ENCODE results near the gene INMT. TPM values are rescaled to one million over a fixed set of nuclear protein-coding genes. Genes with fewer than 3 reads are reported as not detected.
A peak's percentile ranks its signal among the peaks of the same experiment; 100 is the strongest.

The INMT gene
- total RNA-seq, 4 donors from 2014 or later = 113 to 192 (median 174) TPM

GRCh38 chr7:30770845-30771173, 18.9 kb downstream of the INMT start:
- Histone ChIP-seq H3K4me1 (peaks cover 13 to 79% (median 58%) of the 10 kb centered on the region in 4 donors), H3K27me3 (no peaks in the 10 kb centered on the region), H3K36me3 (no peaks in the 10 kb centered on the region), H3K4me3 (peak overlapping the region; percentile 66 to 91 (median 86)), H3K27ac (replicated peaks in 1 of 4) (peak overlapping the region; percentile 82 to 93 (median 86)), H3K9me3 (no peaks in the 10 kb centered on the region)
- intact Hi-C loops (cut with DNase I) = no loop called here
- 45% methylated on average over 8 of the region's 9 CpGs for WGBS
- no peak for DNase-seq (ENCODE audit: extremely low spot score)
- TF ChIP-seq POLR2AphosphoS5 (IDR thresholded peaks at IDR 0.05) = no peak

GRCh38 chr7:30771174-30771879, 19.4 kb downstream of the INMT start, which contains the start of gene MINDY4:
TSS of gene MINDY4 (plus strand) at chr7:30771417. CDS start at chr7:30771494, 77 bp downstream.
- Histone ChIP-seq H3K27me3 (no peaks in the 10 kb centered on the region), H3K4me3 (peak within 1 kb of the TSS; percentile 66 to 91 (median 86)), H3K9me3 (no peaks in the 10 kb centered on the region), H3K4me1 (peaks cover 12 to 77% (median 57%) of the 10 kb centered on the region in 4 donors), H3K27ac (replicated peaks in 1 of 4) (peak within 1 kb of the TSS; percentile 82 to 93 (median 86)), H3K36me3 (no peaks in the 10 kb centered on the region)
- TF ChIP-seq POLR2A (IDR thresholded peaks at IDR 0.05; ENCODE audit: low read depth) (no peak), POLR2AphosphoS5 (IDR thresholded peaks at IDR 0.05) (peak; percentile 39 to 72), EP300 (IDR thresholded peaks at IDR 0.05) (no peak), CTCF (IDR thresholded peaks at IDR 0.05) (peak in 2 of 3 experiments; percentile 5 to 7)
- WGBS = 5% methylated on average over 4 of the region's 62 CpGs
- no peak for DNase-seq (ENCODE audit: extremely low spot score)
- intact Hi-C loops (cut with DNase I) = no loop called here

GRCh38 chr7:30771880-30772425, 20.0 kb downstream of the INMT start:
- no peak for TF ChIP-seq POLR2A (IDR thresholded peaks at IDR 0.05; ENCODE audit: low read depth)
- no peak for TF ChIP-seq CTCF (IDR thresholded peaks at IDR 0.05)
- TF ChIP-seq EP300 (IDR thresholded peaks at IDR 0.05) = no peak
- TF ChIP-seq POLR2AphosphoS5 (IDR thresholded peaks at IDR 0.05) = no peak
- H3K27me3 ChIP-seq = no peaks in the 10 kb centered on the region
- H3K9me3 ChIP-seq = no peaks in the 10 kb centered on the region
- H3K36me3 ChIP-seq = no peaks in the 10 kb centered on the region
- peak overlapping the region; percentile 82 to 93 (median 86) for H3K27ac ChIP-seq (replicated peaks in 1 of 4)
- DNase-seq (ENCODE audit: extremely low spot score) = no peak
- intact Hi-C loops (cut with DNase I) = no loop called here
- H3K4me1 ChIP-seq = peaks cover 12 to 77% (median 56%) of the 10 kb centered on the region in 4 donors
- 9% methylated on average over 8 of the region's 15 CpGs for WGBS
- peak overlapping the region; percentile 66 to 91 (median 86) for H3K4me3 ChIP-seq

DNA sequence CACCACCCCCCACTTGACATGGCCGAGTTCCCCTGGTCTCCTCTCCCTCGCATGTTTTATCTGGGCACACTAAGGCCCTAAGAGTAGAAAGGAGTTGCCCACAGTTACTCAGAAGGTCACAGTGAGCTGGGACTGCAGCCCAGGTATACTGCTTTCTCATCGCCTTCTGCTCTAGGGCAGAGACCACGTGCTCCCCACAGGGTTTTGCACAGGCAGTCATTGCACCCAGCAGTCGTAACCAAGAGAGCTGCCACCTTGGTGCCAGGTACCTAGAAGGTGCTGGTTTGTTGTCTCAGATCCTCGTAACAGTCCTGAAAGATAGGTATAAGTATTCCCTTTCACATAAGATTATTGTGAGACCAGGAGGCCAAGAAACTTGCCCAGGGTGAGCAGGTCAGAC, 21.0 kb downstream of the INMT start:
- 90% methylated on average over 6 of the region's 6 CpGs for WGBS
- Histone ChIP-seq H3K9me3 (no peaks in the 10 kb centered on the region), H3K27me3 (no peaks in the 10 kb centered on the region), H3K36me3 (no peaks in the 10 kb centered on the region), H3K4me3 (no peak overlapping the region), H3K4me1 (peaks cover 12 to 77% (median 56%) of the 10 kb centered on the region in 4 donors), H3K27ac (replicated peaks in 1 of 4) (peak overlapping the region in 2 of 4 donors; percentile 0 to 4)
- DNase-seq (ENCODE audit: extremely low spot score) = no peak
- no peak for TF ChIP-seq POLR2AphosphoS5 (IDR thresholded peaks at IDR 0.05)
- TF ChIP-seq CTCF (IDR thresholded peaks at IDR 0.05) = no peak
- TF ChIP-seq POLR2A (IDR thresholded peaks at IDR 0.05; ENCODE audit: low read depth) = no peak
- TF ChIP-seq EP300 (IDR thresholded peaks at IDR 0.05) = no peak
- intact Hi-C loops (cut with DNase I) = no loop called here

DNA sequence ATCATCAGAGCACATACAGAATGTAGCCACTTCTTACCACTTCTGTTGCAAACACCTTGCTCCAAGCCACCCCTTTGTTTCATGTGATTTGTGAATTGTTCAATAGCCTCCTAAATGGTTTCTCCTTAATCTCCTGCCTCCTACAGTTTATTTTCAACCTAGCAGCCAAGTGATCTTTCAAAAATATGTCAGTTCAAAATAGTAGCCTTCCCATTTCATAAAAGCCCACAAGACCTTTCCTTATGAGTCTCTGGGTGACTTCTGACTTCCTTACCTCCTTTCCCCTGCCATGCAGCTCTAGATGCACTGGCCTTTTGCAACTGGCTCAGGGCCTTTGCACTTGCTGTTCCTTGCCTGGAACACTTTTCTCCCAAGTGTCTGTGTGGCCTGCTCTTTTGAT, 24.1 kb downstream of the INMT start:
- no peak for DNase-seq (ENCODE audit: extremely low spot score)
- Histone ChIP-seq H3K9me3 (no peaks in the 10 kb centered on the region), H3K4me1 (peaks cover 23 to 77% (median 68%) of the 10 kb centered on the region in 4 donors), H3K4me3 (no peak overlapping the region), H3K27me3 (no peaks in the 10 kb centered on the region), H3K27ac (replicated peaks in 1 of 4) (peak overlapping the region in 2 of 4 donors; percentile 6 to 84), H3K36me3 (peaks cover 0 to 7% (median 0%) of the 10 kb centered on the region in 4 donors)
- intact Hi-C loops (cut with DNase I) = no loop called here
- no peak for TF ChIP-seq EP300 (IDR thresholded peaks at IDR 0.05)
- no peak for TF ChIP-seq CTCF (IDR thresholded peaks at IDR 0.05)
- TF ChIP-seq POLR2A (IDR thresholded peaks at IDR 0.05; ENCODE audit: low read depth) = no peak
- TF ChIP-seq POLR2AphosphoS5 (IDR thresholded peaks at IDR 0.05) = no peak
